ENCODE measurements around the gene VPS41.

VPS41 gene

GRCh38 chr7:38890597-38890996 lies 18.4 kb downstream of the VPS41 start:
- no peak for TF ChIP-seq JUND (IDR thresholded peaks at IDR 0.05; ENCODE audit: low read depth)
- DNase-seq (ENCODE audit: low read depth in 1 of 2, low spot score in 1 of 2) = no peak
- in situ Hi-C loops (cut with HindIII; ENCODE audit: low pct_unique_long_range_greater_than_20kb, low sequenced_read_pairs) = no loop called here

- TF ChIP-seq JUND (IDR thresholded peaks at IDR 0.05; ENCODE audit: low read depth) = no peak
- no peak for DNase-seq (ENCODE audit: low read depth in 1 of 2, low spot score in 1 of 2)
- in situ Hi-C loops (cut with HindIII; ENCODE audit: low pct_unique_long_range_greater_than_20kb, low sequenced_read_pairs) = no loop called here
Observed at GRCh38 chr7:38889872-38890432, 19.0 kb downstream of the VPS41 start.

- TF ChIP-seq JUND (IDR thresholded peaks at IDR 0.05; ENCODE audit: low read depth) = no peak
- no peak for DNase-seq (ENCODE audit: low read depth in 1 of 2, low spot score in 1 of 2)
- in situ Hi-C loops (cut with HindIII; ENCODE audit: low pct_unique_long_range_greater_than_20kb, low sequenced_read_pairs) = no loop called here
Observed at GRCh38 chr7:38889079-38889478, 19.9 kb downstream of the VPS41 start.

GRCh38 chr7:38886265-38886664 lies 22.7 kb downstream of the VPS41 start:
- TF ChIP-seq JUND (IDR thresholded peaks at IDR 0.05; ENCODE audit: low read depth) = no peak
- in situ Hi-C loops (cut with HindIII; ENCODE audit: low pct_unique_long_range_greater_than_20kb, low sequenced_read_pairs) = no loop called here
- no peak for DNase-seq (ENCODE audit: low read depth in 1 of 2, low spot score in 1 of 2)

GRCh38 chr7:38883706-38884105 lies 25.3 kb downstream of the VPS41 start:
- in situ Hi-C loops (cut with HindIII; ENCODE audit: low pct_unique_long_range_greater_than_20kb, low sequenced_read_pairs) = no loop called here
- no peak for TF ChIP-seq JUND (IDR thresholded peaks at IDR 0.05; ENCODE audit: low read depth)
- DNase-seq (ENCODE audit: low read depth in 1 of 2, low spot score in 1 of 2) = no peak

GRCh38 chr7:38881947-38882684 lies 26.9 kb downstream of the VPS41 start:
- no peak for TF ChIP-seq JUND (IDR thresholded peaks at IDR 0.05; ENCODE audit: low read depth)
- in situ Hi-C loops (cut with HindIII; ENCODE audit: low pct_unique_long_range_greater_than_20kb, low sequenced_read_pairs) = no loop called here
- DNase-seq (ENCODE audit: low read depth in 1 of 2, low spot score in 1 of 2) = no peak

- DNase-seq (ENCODE audit: low read depth in 1 of 2, low spot score in 1 of 2) = no peak
- in situ Hi-C loops (cut with HindIII; ENCODE audit: low pct_unique_long_range_greater_than_20kb, low sequenced_read_pairs) = no loop called here
- TF ChIP-seq JUND (IDR thresholded peaks at IDR 0.05; ENCODE audit: low read depth) = no peak
Observed at GRCh38 chr7:38881015-38881414, 28.0 kb downstream of the VPS41 start.

- in situ Hi-C loops (cut with HindIII; ENCODE audit: low pct_unique_long_range_greater_than_20kb, low sequenced_read_pairs) = no loop called here
- no peak for TF ChIP-seq JUND (IDR thresholded peaks at IDR 0.05; ENCODE audit: low read depth)
- DNase-seq (ENCODE audit: low read depth in 1 of 2, low spot score in 1 of 2) = no peak
Observed at GRCh38 chr7:38880454-38880853, 28.5 kb downstream of the VPS41 start.

GRCh38 chr7:38880035-38880434 lies 29.0 kb downstream of the VPS41 start:
- no peak for DNase-seq (ENCODE audit: low read depth in 1 of 2, low spot score in 1 of 2)
- TF ChIP-seq JUND (IDR thresholded peaks at IDR 0.05; ENCODE audit: low read depth) = no peak
- in situ Hi-C loops (cut with HindIII; ENCODE audit: low pct_unique_long_range_greater_than_20kb, low sequenced_read_pairs) = no loop called here

GRCh38 chr7:38878694-38879457 lies 30.1 kb downstream of the VPS41 start:
- TF ChIP-seq JUND (IDR thresholded peaks at IDR 0.05; ENCODE audit: low read depth) = no peak
- in situ Hi-C loops (cut with HindIII; ENCODE audit: low pct_unique_long_range_greater_than_20kb, low sequenced_read_pairs) = no loop called here
- DNase-seq (ENCODE audit: low read depth in 1 of 2, low spot score in 1 of 2) = no peak

- in situ Hi-C loops (cut with HindIII; ENCODE audit: low pct_unique_long_range_greater_than_20kb, low sequenced_read_pairs) = no loop called here
- no peak for DNase-seq (ENCODE audit: low read depth in 1 of 2, low spot score in 1 of 2)
- TF ChIP-seq JUND (IDR thresholded peaks at IDR 0.05; ENCODE audit: low read depth) = no peak
Observed at GRCh38 chr7:38873433-38873832, 35.6 kb downstream of the VPS41 start.

- no peak for DNase-seq (ENCODE audit: low read depth in 1 of 2, low spot score in 1 of 2)
- in situ Hi-C loops (cut with HindIII; ENCODE audit: low pct_unique_long_range_greater_than_20kb, low sequenced_read_pairs) = no loop called here
- TF ChIP-seq JUND (IDR thresholded peaks at IDR 0.05; ENCODE audit: low read depth) = no peak
Observed at GRCh38 chr7:38872202-38872601, 36.8 kb downstream of the VPS41 start.

- no peak for DNase-seq (ENCODE audit: low read depth in 1 of 2, low spot score in 1 of 2)
- TF ChIP-seq JUND (IDR thresholded peaks at IDR 0.05; ENCODE audit: low read depth) = no peak
- in situ Hi-C loops (cut with HindIII; ENCODE audit: low pct_unique_long_range_greater_than_20kb, low sequenced_read_pairs) = no loop called here
Observed at GRCh38 chr7:38870147-38870546, 38.8 kb downstream of the VPS41 start.

Measured in T47D (cell line).